Peyer's patch (tissue), 4 donors: ENCODE data around the gene OCA2.

Source experiments
- POLR2A ChIP-seq, 2 donors: fragments of 450-650 bp; IDR thresholded peaks; one replicate each; pipeline ENCODE4 v1.5.1; 2017; ENCODE audit warnings: antibody characterized with exemption in 2 of 2, mild to moderate bottlenecking in 2 of 2, moderate library complexity in 2 of 2
- TF ChIP-seq, protein P1 (sequence below), 6 experiments: fragments of 450-650 bp in 4 of 6; fragments of 200-600 bp in 2 of 6; sonication (generic) in 1 of 6; IDR thresholded peaks; one replicate each; pipeline ENCODE4 v1.5.1; 2017 to 2019; ENCODE audit warnings: antibody characterized with exemption in 6 of 6, mild to moderate bottlenecking in 3 of 6, moderate library complexity in 1 of 6

- TF ChIP-seq, protein P1, sequence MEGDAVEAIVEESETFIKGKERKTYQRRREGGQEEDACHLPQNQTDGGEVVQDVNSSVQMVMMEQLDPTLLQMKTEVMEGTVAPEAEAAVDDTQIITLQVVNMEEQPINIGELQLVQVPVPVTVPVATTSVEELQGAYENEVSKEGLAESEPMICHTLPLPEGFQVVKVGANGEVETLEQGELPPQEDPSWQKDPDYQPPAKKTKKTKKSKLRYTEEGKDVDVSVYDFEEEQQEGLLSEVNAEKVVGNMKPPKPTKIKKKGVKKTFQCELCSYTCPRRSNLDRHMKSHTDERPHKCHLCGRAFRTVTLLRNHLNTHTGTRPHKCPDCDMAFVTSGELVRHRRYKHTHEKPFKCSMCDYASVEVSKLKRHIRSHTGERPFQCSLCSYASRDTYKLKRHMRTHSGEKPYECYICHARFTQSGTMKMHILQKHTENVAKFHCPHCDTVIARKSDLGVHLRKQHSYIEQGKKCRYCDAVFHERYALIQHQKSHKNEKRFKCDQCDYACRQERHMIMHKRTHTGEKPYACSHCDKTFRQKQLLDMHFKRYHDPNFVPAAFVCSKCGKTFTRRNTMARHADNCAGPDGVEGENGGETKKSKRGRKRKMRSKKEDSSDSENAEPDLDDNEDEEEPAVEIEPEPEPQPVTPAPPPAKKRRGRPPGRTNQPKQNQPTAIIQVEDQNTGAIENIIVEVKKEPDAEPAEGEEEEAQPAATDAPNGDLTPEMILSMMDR (IDR thresholded peaks at IDR 0.05) = no peak
- no peak for TF ChIP-seq POLR2A (IDR thresholded peaks at IDR 0.05)
Observed at GRCh38 chr15:27939246-27939645, 159.9 kb downstream of the OCA2 start.
